ENCODE results near the gene GDF7.

Gene GDF7

GRCh38 chr2:20675701-20676352 lies 8.9 kb downstream of the GDF7 start:
- no peak for DNase-seq

DNA sequence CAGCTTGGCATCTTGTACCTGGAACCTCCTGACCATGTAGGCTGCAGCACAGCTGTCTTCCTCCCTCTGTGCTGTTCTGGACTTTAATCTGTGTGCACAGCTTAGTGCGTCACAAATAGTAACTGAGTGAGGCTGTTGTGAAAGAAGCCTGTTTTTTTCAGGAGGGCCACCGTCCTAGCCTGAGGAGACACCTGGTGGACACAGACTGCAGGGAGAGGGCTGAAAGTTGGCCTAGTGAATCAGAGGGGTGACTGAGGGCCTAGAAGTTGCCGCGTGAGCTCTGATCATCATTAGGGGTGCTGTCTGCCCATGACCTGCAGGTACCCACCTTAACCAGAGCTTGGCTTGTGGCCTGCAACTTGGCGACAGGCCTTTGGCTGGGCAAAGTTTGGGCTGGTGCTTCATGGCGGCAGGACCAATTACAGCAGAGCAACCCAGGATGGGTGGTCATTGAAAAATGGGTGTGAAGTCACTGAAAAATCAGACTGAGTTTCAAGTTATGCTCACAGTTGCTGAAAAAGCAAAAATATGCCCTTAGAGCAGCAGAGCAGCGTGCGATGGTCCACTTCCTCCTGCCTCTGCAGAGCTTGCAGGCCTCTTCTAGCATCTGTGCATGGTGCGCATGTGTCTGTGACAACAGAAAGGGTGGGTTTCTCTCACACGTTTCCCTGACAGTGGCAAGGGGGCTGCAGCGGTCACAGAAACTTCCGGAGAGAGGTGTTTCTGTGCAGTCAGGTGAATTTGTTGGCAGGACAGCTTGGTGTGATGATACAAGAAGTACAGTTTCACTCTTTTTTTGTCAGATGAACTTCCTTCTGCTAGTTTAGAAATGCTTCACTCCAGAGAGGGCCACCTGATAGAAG lies 9.6 kb downstream of the GDF7 start:
- no peak for DNase-seq

DNA sequence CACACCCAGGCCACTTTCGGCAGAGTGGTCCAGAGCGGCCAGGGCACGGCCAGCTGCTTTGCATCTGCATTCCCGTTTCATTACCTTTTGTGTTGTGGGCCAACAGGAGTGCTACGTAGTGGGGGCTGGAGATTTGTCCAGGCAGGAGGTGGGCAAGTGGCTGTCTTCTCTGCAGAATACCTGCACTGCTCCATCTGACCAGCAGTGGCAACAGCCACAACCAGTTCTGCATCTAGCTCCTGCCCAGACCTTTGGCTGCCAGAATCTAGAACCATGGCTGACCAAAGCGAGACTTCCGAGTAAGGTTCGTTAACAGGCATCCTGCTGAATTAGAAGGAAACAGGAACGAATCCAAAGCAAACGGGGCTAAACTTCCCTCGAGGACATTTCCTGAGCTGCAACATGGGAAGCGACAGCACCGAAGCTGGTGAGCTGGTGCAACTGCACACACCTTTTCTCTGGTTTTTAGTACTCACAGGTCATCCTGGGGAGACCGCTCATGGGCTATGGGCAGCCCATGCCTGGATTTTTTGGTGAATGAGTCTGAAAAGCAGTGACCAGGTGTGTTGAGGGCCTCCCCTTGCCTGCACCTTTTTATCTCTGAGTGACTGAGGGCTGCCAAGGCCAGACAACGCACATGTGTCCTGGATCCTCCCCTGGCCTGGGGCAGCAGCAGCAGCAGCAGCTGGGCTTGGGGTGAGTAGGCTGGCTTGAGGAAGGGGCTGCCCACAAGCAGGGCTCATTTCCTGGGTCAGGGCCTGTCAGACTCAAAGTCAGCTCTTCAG lies 10.5 kb downstream of the GDF7 start:
- DNase-seq: no peak

GRCh38 chr2:20678086-20678395 lies 11.1 kb downstream of the GDF7 start:
- no peak for DNase-seq

- no peak for DNase-seq
Measured at GRCh38 chr2:20678780-20679179, 11.8 kb downstream of the GDF7 start.

DNA sequence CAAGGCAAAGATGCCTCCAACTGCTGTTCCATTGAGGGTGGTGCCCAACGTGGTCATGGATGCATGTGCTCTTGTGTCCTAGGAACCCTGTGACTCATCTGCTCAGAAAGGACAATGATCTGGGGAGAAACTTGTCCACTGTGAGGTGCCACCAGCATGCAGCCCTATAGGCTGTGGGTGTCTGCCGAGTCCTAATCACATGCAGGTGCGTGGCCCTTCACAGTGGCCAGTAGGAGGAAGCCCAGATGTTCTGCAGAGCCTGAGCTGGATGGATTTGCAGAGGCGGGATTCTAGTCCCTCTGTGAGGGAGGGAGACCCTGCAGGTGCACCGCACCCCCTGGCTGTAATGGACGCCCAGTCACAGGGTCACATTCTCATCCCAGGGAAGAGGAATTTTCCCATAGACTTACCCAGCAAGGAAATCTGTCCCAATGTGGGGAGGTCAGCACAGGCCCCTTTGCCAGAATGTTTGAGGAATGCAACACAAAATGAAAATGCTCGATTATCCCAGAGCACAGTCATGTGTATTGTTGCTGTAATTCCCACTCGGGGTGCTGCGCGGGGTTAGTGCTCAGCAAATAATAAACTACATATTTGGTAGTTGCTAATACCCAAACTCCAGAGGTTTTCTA lies 13.9 kb downstream of the GDF7 start:
- DNase-seq: no peak

DNA sequence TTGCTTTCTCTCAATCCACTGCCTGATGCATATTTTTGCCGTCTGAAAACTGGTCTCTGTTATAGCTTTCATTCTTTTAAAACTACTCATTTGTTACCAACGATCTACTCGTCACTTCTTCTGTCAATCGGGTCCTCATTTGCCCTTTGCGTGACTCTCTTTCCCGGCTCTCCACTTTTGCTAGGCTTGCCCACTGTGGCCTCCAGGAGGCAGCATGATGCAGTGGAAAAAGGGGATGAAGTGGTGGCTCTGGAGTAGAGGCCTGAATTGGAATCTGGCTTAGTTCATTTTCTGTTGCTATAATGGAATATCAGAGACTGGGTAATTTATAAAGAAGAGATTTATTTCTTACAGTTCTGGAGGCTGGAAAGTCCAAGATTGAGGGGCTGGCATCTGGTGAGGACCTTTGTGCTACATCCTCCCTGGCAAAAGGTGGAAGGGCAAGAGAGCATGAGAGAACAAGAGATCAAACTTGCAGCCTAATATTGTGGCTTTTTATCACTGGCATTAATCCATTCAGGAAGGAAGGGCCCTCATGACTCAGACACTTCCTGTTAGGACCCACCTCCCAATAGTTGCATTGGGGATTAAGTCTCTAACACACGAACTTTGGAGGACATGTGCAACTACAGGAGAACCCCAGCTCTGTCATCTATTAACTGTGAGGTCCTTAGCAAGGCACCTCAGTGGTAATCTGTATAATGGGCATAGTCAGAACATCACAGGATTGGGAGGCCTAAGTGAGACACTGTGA lies 15.4 kb downstream of the GDF7 start:
- DNase-seq: no peak

- no peak for DNase-seq
Measured at GRCh38 chr2:20684581-20685063, 17.7 kb downstream of the GDF7 start.

GRCh38 chr2:20687260-20687832 lies 20.4 kb downstream of the GDF7 start:
- DNase-seq: no peak

DNA sequence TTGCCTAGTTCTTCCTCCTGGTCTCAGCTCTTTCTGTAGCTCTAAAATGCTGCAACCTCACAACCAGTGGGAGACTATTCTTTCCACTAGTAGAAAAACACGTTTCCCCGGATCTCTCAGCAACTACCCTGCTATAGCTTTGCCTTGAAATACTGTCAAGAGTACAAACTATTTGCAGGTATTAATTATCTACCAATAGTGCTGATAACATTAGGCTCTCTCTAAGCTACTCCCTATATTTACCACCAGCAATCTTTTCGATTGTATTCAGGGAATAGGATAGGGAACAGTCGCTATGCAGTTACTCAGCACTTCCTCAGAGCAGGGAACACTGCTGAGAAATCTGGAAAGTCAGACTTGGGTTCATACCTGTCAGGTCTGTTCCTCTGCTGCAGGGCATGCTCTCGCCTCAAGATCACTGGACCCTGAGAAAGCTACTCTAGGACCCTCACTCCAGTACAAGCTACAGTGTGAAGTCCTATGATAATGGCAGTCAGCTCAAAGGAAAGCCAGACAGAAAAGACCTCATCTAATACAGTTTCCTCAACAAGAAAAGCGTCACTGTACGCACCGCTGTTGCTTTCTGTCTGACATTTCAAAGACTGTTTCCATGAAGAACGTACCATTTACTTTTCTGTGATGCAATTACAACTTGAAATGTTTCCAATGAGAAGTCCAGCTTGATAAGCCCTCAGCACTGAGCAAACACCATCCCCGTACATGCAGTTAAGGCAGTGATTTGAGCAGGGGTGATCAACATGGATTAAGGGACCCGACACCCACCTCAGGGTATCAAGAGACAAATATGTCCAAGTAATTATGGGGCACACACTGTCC lies 22.7 kb downstream of the GDF7 start:
- no peak for DNase-seq

- no peak for DNase-seq
Measured at GRCh38 chr2:20691076-20691734, 24.3 kb downstream of the GDF7 start.

GRCh38 chr2:20692081-20692480 lies 25.1 kb downstream of the GDF7 start:
- DNase-seq: no peak

DNA sequence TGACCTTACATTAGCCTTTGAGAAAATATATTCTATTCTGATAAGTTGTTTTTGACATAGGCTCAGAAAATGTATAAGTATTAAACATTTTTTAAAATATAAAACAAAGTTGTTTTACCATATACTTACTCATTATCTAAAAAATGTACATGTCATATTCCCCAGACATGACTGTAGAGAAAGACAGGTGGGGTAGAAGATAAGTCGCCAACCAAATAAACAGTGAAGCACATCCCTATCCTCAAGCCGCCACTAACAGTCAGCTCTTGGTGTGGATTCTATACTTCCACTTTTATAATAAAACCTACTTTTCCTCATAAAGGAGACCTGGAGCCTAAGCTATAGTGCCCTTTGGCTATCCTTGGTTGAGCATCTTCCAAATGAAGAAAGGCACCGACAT lies 26.4 kb downstream of the GDF7 start:
- DNase-seq: no peak

GRCh38 chr2:20696366-20696765 lies 29.4 kb downstream of the GDF7 start:
- no peak for DNase-seq

DNA sequence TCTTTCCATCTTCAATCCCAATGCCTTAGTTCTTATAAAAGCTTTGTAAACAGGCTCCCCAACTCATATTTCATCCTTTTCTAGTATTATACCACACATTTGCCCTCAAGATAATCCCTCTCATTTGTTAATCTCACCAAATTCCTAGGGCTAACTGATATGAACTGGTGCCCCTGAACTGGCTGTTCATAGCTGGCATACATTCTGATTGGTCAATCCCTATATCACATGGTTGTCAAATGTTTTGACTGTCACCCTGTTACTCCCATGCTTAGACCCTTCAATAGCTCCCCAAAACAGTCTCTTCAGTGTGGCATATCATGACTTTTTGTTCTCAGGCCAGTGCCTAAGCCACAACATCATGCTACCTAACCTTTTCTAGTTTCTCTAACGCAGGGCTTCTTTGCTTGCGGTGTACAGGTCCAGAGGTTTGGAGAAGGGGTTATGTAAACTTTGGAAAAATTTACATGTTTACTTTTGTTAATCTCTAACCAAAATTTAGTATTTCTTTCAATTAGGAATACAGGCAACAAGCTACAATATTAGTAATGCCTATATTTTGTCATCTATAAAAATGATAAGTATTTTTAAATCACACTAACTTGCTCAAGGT lies 30.5 kb downstream of the GDF7 start:
- DNase-seq: no peak

- DNase-seq: no peak
Measured at GRCh38 chr2:20698916-20699613, 32.1 kb downstream of the GDF7 start.

DNA sequence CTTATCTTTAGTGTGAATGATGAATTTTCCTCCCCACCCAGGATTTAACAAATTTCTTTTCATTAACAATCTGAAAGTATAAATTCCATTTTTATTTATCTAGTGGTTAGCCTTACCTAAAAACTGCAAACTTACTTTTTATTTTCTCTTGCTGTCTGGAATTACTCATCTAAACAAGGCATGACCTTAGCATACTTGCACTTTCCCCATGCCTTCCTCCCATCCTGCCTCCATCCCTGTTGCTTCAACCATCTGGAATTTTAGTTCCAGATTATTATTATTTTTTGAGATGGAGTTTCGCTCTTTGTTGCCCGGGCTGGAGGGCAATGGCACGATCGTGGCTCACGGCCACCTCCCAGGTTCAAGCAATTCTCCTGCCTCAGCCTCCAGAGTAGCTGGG lies 35.6 kb downstream of the GDF7 start:
- no peak for DNase-seq

- no peak for DNase-seq
Measured at GRCh38 chr2:20704886-20705285, 37.9 kb downstream of the GDF7 start.

GRCh38 chr2:20706217-20706616 lies 39.3 kb downstream of the GDF7 start:
- DNase-seq: no peak

Data from activated CD4-positive, alpha-beta T cell treated with anti-CD3 and anti-CD28 coated beads for 1 hour (primary cell).